HepG2 (cell line): ENCODE results near the gene CPEB3. TPM values are rescaled to one million over a fixed set of nuclear protein-coding genes. Genes with fewer than 3 reads are reported as not detected.

Source experiments
- ARNT ChIP-seq: fragments of 450-650 bp; IDR thresholded peaks from 2 replicates; pipeline ENCODE4 v1.6.1; 2017
- BRD4 ChIP-seq: sonication (generic); formaldehyde crosslinking; IDR thresholded peaks from 2 replicates; pipeline ENCODE4 v1.4.0; 2020; ENCODE audit warnings: missing genetic modification reagents
- CC2D1A ChIP-seq: sonication (generic); formaldehyde crosslinking; IDR thresholded peaks from 2 replicates; pipeline ENCODE4 v1.8.1; 2023; ENCODE audit warnings: mild to moderate bottlenecking, missing genetic modification reagents
- CREM ChIP-seq, 2 experiments: sonication (generic) in 1 of 2; formaldehyde crosslinking in 1 of 2; IDR thresholded peaks; 2 replicates each; pipeline versions ENCODE4 v1.4.0 to v1.6.1; 2016 to 2020; ENCODE audit warnings: antibody characterized with exemption in 1 of 2, mild to moderate bottlenecking in 1 of 2, missing genetic modification reagents in 1 of 2
- ETV5 ChIP-seq: IDR thresholded peaks from 2 replicates; pipeline ENCODE4 v1.6.1; 2018; ENCODE audit warnings: missing biosample characterization, missing genetic modification reagents, inconsistent platforms, borderline replicate concordance
- GLI4 ChIP-seq: sonication (generic); formaldehyde crosslinking; IDR thresholded peaks from 2 replicates; pipeline ENCODE4 v1.5.1; 2020; ENCODE audit warnings: missing genetic modification reagents, mild to moderate bottlenecking, moderate library complexity, borderline replicate concordance
- MAF1 ChIP-seq: sonication (generic); formaldehyde crosslinking; IDR thresholded peaks from 2 replicates; pipeline ENCODE4 v1.5.0; 2020; ENCODE audit warnings: missing genetic modification reagents, borderline replicate concordance
- POLR2AphosphoS5 ChIP-seq: IDR thresholded peaks from 2 replicates; pipeline ENCODE4 v1.6.1; 2012; ENCODE audit warnings: low read depth, low read length
- RFXANK ChIP-seq: IDR thresholded peaks from 2 replicates; pipeline ENCODE4 v1.6.1; 2016
- TEAD3 ChIP-seq: optimal IDR thresholded peaks from 2 replicates; pipeline ENCODE3; 2016; ENCODE audit warnings: borderline replicate concordance
- TRAFD1 ChIP-seq: sonication (generic); formaldehyde crosslinking; IDR thresholded peaks from 2 replicates; pipeline ENCODE4 v1.5.1; 2020; ENCODE audit warnings: missing genetic modification reagents, mild to moderate bottlenecking, borderline replicate concordance
- XRCC5 ChIP-seq: fragments of 200-400 bp; formaldehyde crosslinking; optimal IDR thresholded peaks from 2 replicates; pipeline ENCODE3; 2017; ENCODE audit warnings: mild to moderate bottlenecking, low read length
- ZBTB20 ChIP-seq: sonication (generic); formaldehyde crosslinking; IDR thresholded peaks from 2 replicates; pipeline ENCODE4 v1.8.1; 2023; ENCODE audit warnings: missing genetic modification reagents, low read depth, mild to moderate bottlenecking, borderline replicate concordance
- ZNF350 ChIP-seq: sonication (generic); formaldehyde crosslinking; IDR thresholded peaks from 2 replicates; pipeline ENCODE4 v1.4.0; 2020; ENCODE audit warnings: mild to moderate bottlenecking, low read depth, missing genetic modification reagents, borderline replicate concordance
- ZNF460 ChIP-seq: sonication (generic); formaldehyde crosslinking; IDR thresholded peaks from 2 replicates; pipeline ENCODE4 v1.5.1; 2020; ENCODE audit warnings: missing genetic modification reagents, mild to moderate bottlenecking, borderline replicate concordance
- ZNF598 ChIP-seq: sonication (generic); formaldehyde crosslinking; IDR thresholded peaks from 2 replicates; pipeline ENCODE4 v1.5.1; 2020; ENCODE audit warnings: mild to moderate bottlenecking, missing genetic modification reagents, borderline replicate concordance
- ZNF740 ChIP-seq: sonication (generic); formaldehyde crosslinking; IDR thresholded peaks from 2 replicates; pipeline ENCODE4 v1.4.0; 2020; ENCODE audit warnings: missing genetic modification reagents
- polyA plus RNA-seq, 8 experiments: library from polyadenylated mRNA; depleted of rRNA in 3 of 8; stranded (reverse) in 7 of 8; unstranded in 1 of 8; fragments of >200 nt; fragmentation: Illumina TruSeq in 4 of 8; extraction: Trizol in 4 of 8; gene quantifications; 2 replicates each; pipeline versions ENCODE4 v1.2.1 to v1.2.3, GENCODE V29; 2011 to 2016; ENCODE audit warnings: low read depth in 4 of 8, missing spikeins in 1 of 8, mixed read lengths in 1 of 8; ENCODE audit not compliant: insufficient read depth in 1 of 8
- total RNA-seq, 5 experiments: library from RNA; depleted of rRNA; stranded (reverse); fragments of >200 nt; fragmentation: Illumina TruSeq; extraction: Trizol; gene quantifications; 2 replicates each; pipeline ENCODE4 v1.2.3, GENCODE V29; 2016; ENCODE audit warnings: low read depth in 1 of 5
- TF ChIP-seq, protein P1 (sequence below): IDR thresholded peaks from 2 replicates; pipeline ENCODE4 v1.6.1; 2016; ENCODE audit warnings: missing genetic modification reagents, missing compliant biosample characterization
- TF ChIP-seq, protein P2 (sequence below): sonication (generic); formaldehyde crosslinking; IDR thresholded peaks from 2 replicates; pipeline ENCODE4 v1.4.0; 2020; ENCODE audit warnings: missing genetic modification reagents
- TF ChIP-seq, protein P3 (sequence below): sonication (generic); formaldehyde crosslinking; IDR thresholded peaks from 2 replicates; pipeline ENCODE4 v1.5.0; 2020; ENCODE audit warnings: missing genetic modification reagents
- TF ChIP-seq, protein P4 (sequence below): sonication (generic); formaldehyde crosslinking; IDR thresholded peaks from 2 replicates; pipeline ENCODE4 v1.4.0; 2020; ENCODE audit warnings: missing genetic modification reagents, borderline replicate concordance

CPEB3 gene
- total and polyA plus RNA-seq, 2 of the 13 experiments (the other 11 are each of a cell fraction or from before 2014, with no cell fraction given): 0.66 to 0.70 TPM

DNA sequence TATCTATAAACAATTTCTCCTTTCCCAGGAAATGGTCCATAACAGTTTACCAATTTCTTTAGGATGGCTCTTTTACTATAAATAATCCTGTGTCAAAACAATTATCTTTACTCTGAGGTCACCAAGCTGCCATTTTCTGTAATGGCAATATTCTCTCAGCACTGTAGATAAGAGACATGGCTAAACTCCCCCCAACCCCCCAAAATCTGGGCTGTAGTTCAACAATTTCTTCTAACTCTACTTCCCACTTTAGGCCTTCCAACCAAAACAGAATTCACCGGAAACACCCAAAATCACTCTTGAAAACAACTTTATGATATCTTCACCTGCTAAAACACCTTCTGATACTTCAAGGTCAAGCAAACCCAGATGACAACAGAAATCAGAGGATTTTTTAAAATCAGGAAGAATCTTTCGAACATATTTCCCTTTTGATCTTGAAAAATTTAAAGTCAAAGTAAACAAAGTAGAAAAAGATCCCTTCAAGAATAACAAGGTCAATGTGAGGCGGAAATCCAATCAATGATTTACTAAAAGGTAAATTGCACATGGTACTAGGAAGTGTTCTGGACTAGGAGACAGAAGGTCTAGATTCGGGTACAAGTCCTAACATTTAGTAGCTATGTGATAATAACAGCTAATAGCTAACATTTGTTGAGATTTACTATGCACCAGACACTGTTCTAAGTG is 176.8 kb downstream of the CPEB3 start (continued):
- TF ChIP-seq ZNF350 (no peak), TRAFD1 (CRISPR knock-in tag) (no peak), ETV5 (CRISPR knock-in tag) (peak; percentile 66; the same call in 1 of the 2 replicates), XRCC5 (no peak), CREM (IDR thresholded peaks at IDR 0.05) (peak; percentile 46; the same call in 1 of the 2 replicates), CREM (CRISPR knock-in tag; IDR thresholded peaks at IDR 0.05) (no peak), ZNF460 (CRISPR knock-in tag) (0 out of 2 replicates have a peak, but pooled peaks have one; percentile 9), ZBTB20 (CRISPR knock-in tag) (no peak), MAF1 (CRISPR knock-in tag) (no peak), ARNT (no peak), GLI4 (CRISPR knock-in tag) (no peak), ZNF598 (CRISPR knock-in tag) (no peak), POLR2AphosphoS5 (no peak), CC2D1A (CRISPR knock-in tag) (no peak), TEAD3 (CRISPR knock-in tag) (no peak), ZNF740 (CRISPR knock-in tag) (no peak), BRD4 (no peak), RFXANK (CRISPR knock-in tag) (no peak)
- TF ChIP-seq, protein P1, sequence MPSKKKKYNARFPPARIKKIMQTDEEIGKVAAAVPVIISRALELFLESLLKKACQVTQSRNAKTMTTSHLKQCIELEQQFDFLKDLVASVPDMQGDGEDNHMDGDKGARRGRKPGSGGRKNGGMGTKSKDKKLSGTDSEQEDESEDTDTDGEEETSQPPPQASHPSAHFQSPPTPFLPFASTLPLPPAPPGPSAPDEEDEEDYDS: peak; percentile 51
- TF ChIP-seq, protein P2, sequence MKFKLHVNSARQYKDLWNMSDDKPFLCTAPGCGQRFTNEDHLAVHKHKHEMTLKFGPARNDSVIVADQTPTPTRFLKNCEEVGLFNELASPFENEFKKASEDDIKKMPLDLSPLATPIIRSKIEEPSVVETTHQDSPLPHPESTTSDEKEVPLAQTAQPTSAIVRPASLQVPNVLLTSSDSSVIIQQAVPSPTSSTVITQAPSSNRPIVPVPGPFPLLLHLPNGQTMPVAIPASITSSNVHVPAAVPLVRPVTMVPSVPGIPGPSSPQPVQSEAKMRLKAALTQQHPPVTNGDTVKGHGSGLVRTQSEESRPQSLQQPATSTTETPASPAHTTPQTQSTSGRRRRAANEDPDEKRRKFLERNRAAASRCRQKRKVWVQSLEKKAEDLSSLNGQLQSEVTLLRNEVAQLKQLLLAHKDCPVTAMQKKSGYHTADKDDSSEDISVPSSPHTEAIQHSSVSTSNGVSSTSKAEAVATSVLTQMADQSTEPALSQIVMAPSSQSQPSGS (CRISPR knock-in tag): 0 out of 2 replicates have a peak, but pooled peaks have one; percentile 16
- TF ChIP-seq, protein P3, sequence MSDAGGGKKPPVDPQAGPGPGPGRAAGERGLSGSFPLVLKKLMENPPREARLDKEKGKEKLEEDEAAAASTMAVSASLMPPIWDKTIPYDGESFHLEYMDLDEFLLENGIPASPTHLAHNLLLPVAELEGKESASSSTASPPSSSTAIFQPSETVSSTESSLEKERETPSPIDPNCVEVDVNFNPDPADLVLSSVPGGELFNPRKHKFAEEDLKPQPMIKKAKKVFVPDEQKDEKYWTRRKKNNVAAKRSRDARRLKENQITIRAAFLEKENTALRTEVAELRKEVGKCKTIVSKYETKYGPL (CRISPR knock-in tag): no peak
- TF ChIP-seq, protein P4, sequence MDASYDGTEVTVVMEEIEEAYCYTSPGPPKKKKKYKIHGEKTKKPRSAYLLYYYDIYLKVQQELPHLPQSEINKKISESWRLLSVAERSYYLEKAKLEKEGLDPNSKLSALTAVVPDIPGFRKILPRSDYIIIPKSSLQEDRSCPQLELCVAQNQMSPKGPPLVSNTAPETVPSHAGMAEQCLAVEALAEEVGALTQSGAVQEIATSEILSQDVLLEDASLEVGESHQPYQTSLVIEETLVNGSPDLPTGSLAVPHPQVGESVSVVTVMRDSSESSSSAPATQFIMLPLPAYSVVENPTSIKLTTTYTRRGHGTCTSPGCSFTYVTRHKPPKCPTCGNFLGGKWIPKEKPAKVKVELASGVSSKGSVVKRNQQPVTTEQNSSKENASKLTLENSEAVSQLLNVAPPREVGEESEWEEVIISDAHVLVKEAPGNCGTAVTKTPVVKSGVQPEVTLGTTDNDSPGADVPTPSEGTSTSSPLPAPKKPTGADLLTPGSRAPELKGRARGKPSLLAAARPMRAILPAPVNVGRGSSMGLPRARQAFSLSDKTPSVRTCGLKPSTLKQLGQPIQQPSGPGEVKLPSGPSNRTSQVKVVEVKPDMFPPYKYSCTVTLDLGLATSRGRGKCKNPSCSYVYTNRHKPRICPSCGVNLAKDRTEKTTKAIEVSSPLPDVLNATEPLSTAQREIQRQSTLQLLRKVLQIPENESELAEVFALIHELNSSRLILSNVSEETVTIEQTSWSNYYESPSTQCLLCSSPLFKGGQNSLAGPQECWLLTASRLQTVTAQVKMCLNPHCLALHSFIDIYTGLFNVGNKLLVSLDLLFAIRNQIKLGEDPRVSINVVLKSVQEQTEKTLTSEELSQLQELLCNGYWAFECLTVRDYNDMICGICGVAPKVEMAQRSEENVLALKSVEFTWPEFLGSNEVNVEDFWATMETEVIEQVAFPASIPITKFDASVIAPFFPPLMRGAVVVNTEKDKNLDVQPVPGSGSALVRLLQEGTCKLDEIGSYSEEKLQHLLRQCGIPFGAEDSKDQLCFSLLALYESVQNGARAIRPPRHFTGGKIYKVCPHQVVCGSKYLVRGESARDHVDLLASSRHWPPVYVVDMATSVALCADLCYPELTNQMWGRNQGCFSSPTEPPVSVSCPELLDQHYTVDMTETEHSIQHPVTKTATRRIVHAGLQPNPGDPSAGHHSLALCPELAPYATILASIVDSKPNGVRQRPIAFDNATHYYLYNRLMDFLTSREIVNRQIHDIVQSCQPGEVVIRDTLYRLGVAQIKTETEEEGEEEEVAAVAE (CRISPR knock-in tag): no peak
